CD14-positive monocyte (primary cell): ENCODE results near the gene SDF4. TPM values are rescaled to one million over a fixed set of nuclear protein-coding genes. Genes with fewer than 3 reads are reported as not detected.

Experiments used
- DNase-seq, 3 donors: peaks; one replicate each; pipeline ENCODE4 v3.0.0-alpha.2; 2011 to 2022
- H2AFZ ChIP-seq: 2 replicates; pipeline ENCODE4 v1.6.0; 2012; ENCODE audit warnings: mild to moderate bottlenecking, low read depth, low read length, inconsistent platforms; ENCODE audit not compliant: insufficient read depth, poor library complexity, severe bottlenecking
- H3K27ac ChIP-seq, 2 donors: 1 replicate in 1 of 2; 2 replicates in 1 of 2; pipeline ENCODE4 v1.5.1; 2012 to 2013; ENCODE audit warnings: low read length in 2 of 2, control low read depth in 1 of 2, inconsistent platforms in 1 of 2, low read depth in 1 of 2, mild to moderate bottlenecking in 1 of 2
- H3K27me3 ChIP-seq, 2 donors: one replicate each; pipeline versions ENCODE4 v1.6.0 to v1.6.1; 2011 to 2013; ENCODE audit warnings: low read length in 2 of 2; ENCODE audit not compliant: control insufficient read depth in 2 of 2, insufficient read depth in 2 of 2
- H3K36me3 ChIP-seq, 2 donors: replicated peaks in 1 of 2; 1 replicate in 1 of 2; 2 replicates in 1 of 2; pipeline versions ENCODE4 v1.5.1 to v1.6.1; 2012 to 2013; ENCODE audit warnings: low read length in 2 of 2, control low read depth in 1 of 2, inconsistent platforms in 1 of 2, mild to moderate bottlenecking in 1 of 2; ENCODE audit not compliant: insufficient read depth in 2 of 2, control insufficient read depth in 1 of 2
- H3K4me1 ChIP-seq, 2 donors: 1 replicate in 1 of 2; 2 replicates in 1 of 2; pipeline versions ENCODE4 v1.5.1 to v1.6.1; 2012 to 2013; ENCODE audit warnings: low read length in 2 of 2, control low read depth in 1 of 2, inconsistent platforms in 1 of 2, mild to moderate bottlenecking in 1 of 2, moderate library complexity in 1 of 2; ENCODE audit not compliant: insufficient read depth in 2 of 2, control insufficient read depth in 1 of 2
- H3K4me2 ChIP-seq: replicated peaks from 2 replicates; pipeline ENCODE3; 2012; ENCODE audit warnings: low read length, moderate library complexity, mild to moderate bottlenecking; ENCODE audit not compliant: poor library complexity, severe bottlenecking; ENCODE audit errors: extremely low read depth
- H3K4me3 ChIP-seq, 3 experiments: fragments of 200-600 bp in 1 of 3; sonication (generic) in 1 of 3; replicated peaks in 1 of 3; 1 replicate in 2 of 3; 2 replicates in 1 of 3; pipeline ENCODE4 v1.5.1; 2011 to 2013; ENCODE audit warnings: low read length in 3 of 3, mild to moderate bottlenecking in 3 of 3, control low read depth in 2 of 3, low read depth in 2 of 3, inconsistent platforms in 1 of 3, moderate library complexity in 1 of 3
- H3K79me2 ChIP-seq: 2 replicates; pipeline ENCODE4 v1.6.0; 2012; ENCODE audit warnings: mild to moderate bottlenecking, control low read depth, inconsistent platforms, low read length, moderate library complexity; ENCODE audit not compliant: insufficient read depth
- H3K9ac ChIP-seq: 2 replicates; pipeline ENCODE4 v1.6.0; 2017; ENCODE audit warnings: low read length, mild to moderate bottlenecking; ENCODE audit not compliant: insufficient read depth, poor library complexity, severe bottlenecking
- H3K9me3 ChIP-seq, 2 donors: replicated peaks in 1 of 2; 1 replicate in 1 of 2; 2 replicates in 1 of 2; pipeline versions ENCODE4 v1.5.1 to v1.6.1; 2012 to 2013; ENCODE audit warnings: low read length in 2 of 2, control low read depth in 1 of 2; ENCODE audit not compliant: control insufficient read depth in 1 of 2, insufficient read depth in 1 of 2
- H4K20me1 ChIP-seq: 2 replicates; pipeline ENCODE4 v1.6.0; 2012; ENCODE audit warnings: mild to moderate bottlenecking, low read length, control low read depth, moderate library complexity; ENCODE audit not compliant: insufficient read depth
- H3K27ac Mint-ChIP-seq, 7 donors: one replicate each; pipeline ENCODE4 v1.8.0; 2020; ENCODE audit warnings: mild to moderate bottlenecking in 7 of 7, mixed read lengths in 7 of 7, moderate library complexity in 6 of 7, inconsistent platforms in 2 of 7
- H3K27me3 Mint-ChIP-seq, 3 donors: one replicate each; pipeline ENCODE4 v1.8.0; 2021 to 2022; ENCODE audit warnings: low read depth in 3 of 3, mild to moderate bottlenecking in 3 of 3, mixed read lengths in 3 of 3, moderate library complexity in 3 of 3, inconsistent platforms in 1 of 3
- H3K36me3 Mint-ChIP-seq, 2 donors: one replicate each; pipeline ENCODE4 v1.8.0; 2020; ENCODE audit warnings: mixed read lengths in 2 of 2, inconsistent platforms in 1 of 2, mild to moderate bottlenecking in 1 of 2
- H3K4me1 Mint-ChIP-seq: one replicate; pipeline ENCODE4 v1.8.0; 2020; ENCODE audit warnings: mild to moderate bottlenecking, mixed read lengths
- H3K4me3 Mint-ChIP-seq, 2 donors: one replicate each; pipeline ENCODE4 v1.8.0; 2020; ENCODE audit warnings: mild to moderate bottlenecking in 2 of 2, mixed read lengths in 2 of 2, moderate library complexity in 1 of 2
- H3K9me3 Mint-ChIP-seq, 7 donors: one replicate each; pipeline ENCODE4 v1.8.0; 2020 to 2022; ENCODE audit warnings: mixed read lengths in 7 of 7, mild to moderate bottlenecking in 6 of 7, moderate library complexity in 6 of 7, inconsistent platforms in 2 of 7
- CTCF ChIP-seq: fragments of 200-600 bp; IDR thresholded peaks from one replicate; pipeline ENCODE4 v1.8.0; 2022; ENCODE audit warnings: antibody characterized with exemption, mild to moderate bottlenecking
- WGBS: methylation state at CpG from one replicate; pipeline ENCODE4 v1.1.5; 2013; ENCODE audit warnings: missing lambda C conversion rate; ENCODE audit not compliant: insufficient coverage; 5-methylcytosine and 5-hydroxymethylcytosine counted together
- intact Hi-C, 2 donors: fragments of 100-400 bp; cut with micrococcal nuclease; formaldehyde crosslinking; loops; one replicate each; pipeline versions ENCODE4 v1.15.0 to v1.15.1; 2023
- polyA plus RNA-seq, 3 donors: library from polyadenylated mRNA; depleted of rRNA in 1 of 3; unstranded in 2 of 3; stranded (reverse) in 1 of 3; fragments of 300-500 nt in 2 of 3; fragments of >200 nt in 1 of 3; fragmentation: Illumina TruSeq in 2 of 3; gene quantifications; 1 replicate in 2 of 3; 2 replicates in 1 of 3; pipeline ENCODE4 v1.2.3, GENCODE V29; 2012 to 2021

The SDF4 gene
- polyA plus RNA-seq, 3 donors, result 81.7 to 98.9 (median 89.0) TPM

- peaks cover 10 to 32% (median 11%) of the 10 kb centered on the region in 3 donors for H3K27me3 Mint-ChIP-seq
- 94% methylated on average over 24 of the region's 51 CpGs for WGBS
Measured at GRCh38 chr1:1179983-1180861, 51.6 kb downstream of the SDF4 start.

More at GRCh38 chr1:1179983-1180861, 51.6 kb downstream of the SDF4 start:
- H3K9me3 ChIP-seq, result peaks cover 0 to 6% of the 10 kb centered on the region in 2 donors
- Mint-ChIP-seq H3K36me3 (no peaks in the 10 kb centered on the region), H3K27ac (no peak overlapping the region), H3K4me1 (no peaks in the 10 kb centered on the region), H3K9me3 (peaks cover 3 to 7% (median 5%) of the 10 kb centered on the region in 7 donors), H3K4me3 (peak overlapping the region in 1 of 2 donors; percentile 9)
- no peaks in the 10 kb centered on the region for H4K20me1 ChIP-seq
- no peak overlapping the region for H3K4me2 ChIP-seq
- intact Hi-C loops, result no loop called here
- no peak overlapping the region for H2AFZ ChIP-seq
- TF ChIP-seq CTCF, result no peak
- DNase-seq, result no peak
- no peak overlapping the region for H3K27ac ChIP-seq
- H3K4me3 ChIP-seq, result no peak overlapping the region
- H3K79me2 ChIP-seq, result no peaks in the 10 kb centered on the region
- peaks cover 0 to 13% of the 10 kb centered on the region in 2 donors for H3K27me3 ChIP-seq
- no peaks in the 10 kb centered on the region for H3K36me3 ChIP-seq
- H3K9ac ChIP-seq, result no peak overlapping the region
- peaks cover 0 to 2% of the 10 kb centered on the region in 2 donors for H3K4me1 ChIP-seq
